H1 (cell line): Measurements from ENCODE around the gene PAX6. TPM values are rescaled to one million over a fixed set of nuclear protein-coding genes. Genes with fewer than 3 reads are reported as not detected.

Experiments
- ASH2L ChIP-seq: fragments of 200-600, 300-600 bp; sonication (generic); IDR thresholded peaks from one replicate; pipeline ENCODE4 v1.7.1; 2017; ENCODE audit warnings: low read length
- CBX8 ChIP-seq: fragments of 300-800, 300-1000 bp; sonication (generic); IDR thresholded peaks from 2 replicates; pipeline ENCODE4 v1.7.1; 2016; ENCODE audit warnings: low read depth, low read length, borderline replicate concordance
- JUND ChIP-seq: IDR thresholded peaks from 2 replicates; pipeline ENCODE4 v1.6.1; 2011; ENCODE audit warnings: mild to moderate bottlenecking, improper control_type of control experiment, low read length
- RXRA ChIP-seq: IDR thresholded peaks from 2 replicates; pipeline ENCODE4 v1.6.1; 2011; ENCODE audit warnings: low read depth, mild to moderate bottlenecking, low read length, moderate library complexity; ENCODE audit not compliant: insufficient read depth
- SP1 ChIP-seq: IDR thresholded peaks from 2 replicates; pipeline ENCODE4 v1.6.1; 2011; ENCODE audit warnings: low read depth, low read length
- polyA plus RNA-seq, 7 experiments: library from polyadenylated mRNA; depleted of rRNA in 3 of 7; stranded (reverse) in 5 of 7; unstranded in 2 of 7; fragments of >200 nt in 5 of 7; fragments of 200-250 nt in 2 of 7; gene quantifications; 1 replicate in 5 of 7; 2 replicates in 1 of 7; 4 replicates in 1 of 7; pipeline versions ENCODE4 v1.2.1 to v1.2.3, GENCODE V29; 2011 to 2013; ENCODE audit warnings: missing spikeins in 2 of 7, mixed read lengths in 2 of 7
- total RNA-seq: library from RNA; stranded (reverse); fragmentation: NEBNext Ultra II Directional; extraction: Animal tissue kit (Norgen Biotek cat#: 25700); gene quantifications from 2 replicates; pipeline ENCODE4 v1.2.1, GENCODE V29; 2021

Gene PAX6
- total and polyA plus RNA-seq, 2 of the 8 experiments (the other 6 are each of a cell fraction or from before 2014, with no cell fraction given): 0.30 to 0.65 TPM

DNA sequence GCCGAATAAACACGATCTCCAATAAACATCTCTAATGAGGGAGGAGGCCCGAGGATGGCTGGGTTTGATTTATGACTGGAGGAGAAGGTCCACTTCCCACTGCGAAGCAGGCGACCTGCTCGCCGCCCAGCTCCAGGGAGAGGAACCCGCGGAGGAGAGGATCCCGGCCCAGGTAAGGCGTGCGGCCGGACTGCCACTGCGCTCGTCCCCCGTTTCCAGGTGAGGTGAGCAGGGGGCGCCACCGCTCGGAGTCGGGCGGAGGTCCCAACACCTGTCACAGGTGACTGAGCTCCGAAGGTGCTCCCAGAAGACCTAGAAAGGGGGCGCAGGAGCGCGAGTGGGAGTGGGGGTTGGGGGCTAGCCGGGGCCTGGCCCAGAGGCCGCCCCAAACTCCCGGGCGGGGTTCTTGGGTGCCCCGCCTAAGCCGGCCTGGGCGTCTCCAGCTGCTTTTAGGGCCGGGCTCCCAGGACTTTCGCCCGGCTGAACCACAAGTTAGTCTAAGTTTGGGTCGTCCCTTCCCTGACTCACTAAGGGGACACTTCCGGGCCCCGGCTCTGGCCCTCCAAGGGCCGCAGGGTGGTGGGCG lies 5.4 kb upstream of the PAX6 start (continued):
- TF ChIP-seq SP1 (no peak), JUND (no peak), ASH2L (no peak), RXRA (no peak), CBX8 (0 out of 2 replicates have a peak, but pooled peaks have one; percentile 65)
